ENCODE data around the gene LRRC8D. TPM values are rescaled to one million over a fixed set of nuclear protein-coding genes. Genes with fewer than 3 reads are reported as not detected.

LRRC8D gene
- total and polyA plus RNA-seq, 8 donors = under 0.01 to 13.8 (median 5.2) TPM

- 93 to 96% (median 95%) methylated on average over 2 of the region's 2 CpGs for WGBS, 5 donors
- DNase-seq = no peak
- Histone ChIP-seq H3K36me3 (no peaks in the 10 kb centered on the region), H3K4me3 (no peak overlapping the region), H3K27me3 (no peaks in the 10 kb centered on the region), H3K4me1 (peaks cover 0 to 10% (median 0%) of the 10 kb centered on the region in 4 donors), H3K27ac (no peak overlapping the region), H3K9me3 (no peaks in the 10 kb centered on the region)
- TF ChIP-seq, protein P1, sequence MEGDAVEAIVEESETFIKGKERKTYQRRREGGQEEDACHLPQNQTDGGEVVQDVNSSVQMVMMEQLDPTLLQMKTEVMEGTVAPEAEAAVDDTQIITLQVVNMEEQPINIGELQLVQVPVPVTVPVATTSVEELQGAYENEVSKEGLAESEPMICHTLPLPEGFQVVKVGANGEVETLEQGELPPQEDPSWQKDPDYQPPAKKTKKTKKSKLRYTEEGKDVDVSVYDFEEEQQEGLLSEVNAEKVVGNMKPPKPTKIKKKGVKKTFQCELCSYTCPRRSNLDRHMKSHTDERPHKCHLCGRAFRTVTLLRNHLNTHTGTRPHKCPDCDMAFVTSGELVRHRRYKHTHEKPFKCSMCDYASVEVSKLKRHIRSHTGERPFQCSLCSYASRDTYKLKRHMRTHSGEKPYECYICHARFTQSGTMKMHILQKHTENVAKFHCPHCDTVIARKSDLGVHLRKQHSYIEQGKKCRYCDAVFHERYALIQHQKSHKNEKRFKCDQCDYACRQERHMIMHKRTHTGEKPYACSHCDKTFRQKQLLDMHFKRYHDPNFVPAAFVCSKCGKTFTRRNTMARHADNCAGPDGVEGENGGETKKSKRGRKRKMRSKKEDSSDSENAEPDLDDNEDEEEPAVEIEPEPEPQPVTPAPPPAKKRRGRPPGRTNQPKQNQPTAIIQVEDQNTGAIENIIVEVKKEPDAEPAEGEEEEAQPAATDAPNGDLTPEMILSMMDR (IDR thresholded peaks at IDR 0.05) = no peak
- TF ChIP-seq EP300 (IDR thresholded peaks at IDR 0.05) (no peak), POLR2A (IDR thresholded peaks at IDR 0.05) (no peak), POLR2AphosphoS5 (IDR thresholded peaks at IDR 0.05) (no peak)
- intact Hi-C loops (cut with DNase I; ENCODE audit: low total_unique reads) = no loop called here
Observed at GRCh38 chr1:89887270-89887669, 66.4 kb downstream of the LRRC8D start.

DNA sequence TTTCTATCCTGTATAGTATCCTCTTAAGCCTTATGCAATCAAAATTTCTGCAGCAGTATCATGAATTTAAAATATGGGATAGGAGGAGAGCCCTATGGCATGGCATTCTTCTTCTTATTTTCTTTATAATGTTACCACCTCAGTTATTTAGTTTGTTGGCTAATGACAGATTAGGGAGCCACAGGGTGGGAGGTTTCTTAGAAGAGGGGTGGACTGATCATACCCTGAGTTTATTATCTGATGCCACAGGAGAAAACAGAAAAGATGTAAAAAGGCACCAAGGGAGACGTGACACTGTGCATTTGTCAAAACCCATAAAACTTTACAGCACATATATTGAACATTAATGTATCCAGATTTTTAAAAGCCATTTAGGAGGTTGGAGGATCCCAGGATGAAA lies 66.9 kb downstream of the LRRC8D start:
- intact Hi-C loops (cut with DNase I; ENCODE audit: low total_unique reads) = no loop called here
- WGBS, 5 donors = 90 to 100% (median 97%) methylated on average over 1 of the region's 1 CpG

GRCh38 chr1:89888480-89889322 lies 67.9 kb downstream of the LRRC8D start:
- Histone ChIP-seq H3K4me3 (no peak overlapping the region), H3K27ac (no peak overlapping the region), H3K4me1 (peaks cover 0 to 10% (median 0%) of the 10 kb centered on the region in 4 donors), H3K27me3 (no peaks in the 10 kb centered on the region), H3K36me3 (no peaks in the 10 kb centered on the region), H3K9me3 (no peaks in the 10 kb centered on the region)
- 85 to 96% (median 92%) methylated on average over 5 of the region's 5 CpGs for WGBS, 5 donors
- DNase-seq = no peak
- TF ChIP-seq, protein P1 (IDR thresholded peaks at IDR 0.05) = no peak
- no peak for TF ChIP-seq POLR2AphosphoS5 (IDR thresholded peaks at IDR 0.05)
- TF ChIP-seq EP300 (IDR thresholded peaks at IDR 0.05) = no peak
- no peak for TF ChIP-seq POLR2A (IDR thresholded peaks at IDR 0.05)
- intact Hi-C loops (cut with DNase I; ENCODE audit: low total_unique reads) = no loop called here

More for the DNA sequence above, 66.9 kb downstream of the LRRC8D start:
- Histone ChIP-seq H3K4me3 (no peak overlapping the region), H3K4me1 (peaks cover 0 to 10% (median 0%) of the 10 kb centered on the region in 4 donors), H3K36me3 (no peaks in the 10 kb centered on the region), H3K27ac (no peak overlapping the region), H3K27me3 (no peaks in the 10 kb centered on the region), H3K9me3 (no peaks in the 10 kb centered on the region)
- no peak for DNase-seq
- TF ChIP-seq EP300 (IDR thresholded peaks at IDR 0.05) = no peak

DNA sequence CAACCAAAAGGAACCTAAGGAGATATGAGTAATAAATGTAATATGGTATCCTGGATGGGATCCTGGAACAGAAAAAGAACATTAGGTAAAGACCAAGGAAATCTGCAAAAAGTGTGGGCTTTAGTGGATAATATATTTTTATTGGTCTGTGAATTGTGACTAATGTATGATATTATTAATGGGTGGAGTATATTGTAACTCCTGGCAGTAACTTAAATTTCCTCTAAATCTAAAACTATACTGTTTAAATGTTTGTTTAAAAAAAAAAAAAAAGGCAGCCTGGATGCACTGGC lies 68.4 kb downstream of the LRRC8D start:
- intact Hi-C loops (cut with DNase I; ENCODE audit: low total_unique reads) = no loop called here
- H3K4me1 ChIP-seq = peaks cover 0 to 15% (median 0%) of the 10 kb centered on the region in 4 donors
- no peak overlapping the region for H3K27ac ChIP-seq
- TF ChIP-seq, protein P1 (IDR thresholded peaks at IDR 0.05) = no peak
- TF ChIP-seq POLR2A (IDR thresholded peaks at IDR 0.05) (no peak), EP300 (IDR thresholded peaks at IDR 0.05) (no peak), POLR2AphosphoS5 (IDR thresholded peaks at IDR 0.05) (no peak)
- H3K36me3 ChIP-seq = no peaks in the 10 kb centered on the region
- no peak overlapping the region for H3K4me3 ChIP-seq
- no peak for DNase-seq
- H3K27me3 ChIP-seq = no peaks in the 10 kb centered on the region
- H3K9me3 ChIP-seq = no peaks in the 10 kb centered on the region

DNA sequence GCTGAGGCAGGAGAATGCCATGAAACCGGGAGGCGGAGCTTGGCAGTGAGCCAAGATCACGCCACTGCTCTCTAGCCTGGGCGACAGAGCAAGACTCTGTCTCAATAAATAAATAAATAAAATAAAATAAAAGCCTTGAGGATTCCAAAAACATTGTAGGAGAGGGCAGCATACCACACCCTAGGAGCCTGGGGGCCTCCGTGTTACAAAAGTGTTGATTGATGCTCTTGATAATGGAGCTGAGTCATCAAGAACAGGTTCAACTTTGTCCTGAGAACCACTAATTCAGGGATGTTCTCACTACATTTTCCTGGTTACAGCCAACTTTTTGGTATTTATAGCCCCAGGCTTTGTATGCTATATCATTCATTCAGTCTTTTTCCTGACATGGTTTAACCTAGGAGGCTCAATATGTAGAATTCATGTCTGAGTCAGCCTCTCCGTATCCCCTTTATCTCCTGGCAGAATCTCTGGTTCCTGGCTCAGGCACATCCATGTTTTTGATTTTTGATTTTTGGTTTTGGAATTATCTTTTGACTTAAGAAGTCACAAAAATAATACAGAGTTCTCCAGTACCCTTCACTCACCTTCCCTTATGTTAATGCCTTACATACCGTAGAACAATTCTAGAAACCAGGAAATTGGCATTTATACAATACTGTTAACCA lies 69.4 kb downstream of the LRRC8D start:
- Histone ChIP-seq H3K27me3 (no peaks in the 10 kb centered on the region), H3K27ac (no peak overlapping the region), H3K4me3 (no peak overlapping the region), H3K9me3 (no peaks in the 10 kb centered on the region), H3K4me1 (peaks cover 0 to 15% (median 0%) of the 10 kb centered on the region in 4 donors), H3K36me3 (no peaks in the 10 kb centered on the region)
- 68 to 82% (median 74%) methylated on average over 7 of the region's 7 CpGs for WGBS, 5 donors
- TF ChIP-seq EP300 (IDR thresholded peaks at IDR 0.05) (no peak), POLR2AphosphoS5 (IDR thresholded peaks at IDR 0.05) (no peak), POLR2A (IDR thresholded peaks at IDR 0.05) (no peak)
- TF ChIP-seq, protein P1 (IDR thresholded peaks at IDR 0.05) = no peak
- intact Hi-C loops (cut with DNase I; ENCODE audit: low total_unique reads) = no loop called here
- no peak for DNase-seq

All from stomach (tissue), 9 donors.